ENCODE measurements around the gene PARP12. TPM values are rescaled to one million over a fixed set of nuclear protein-coding genes. Genes with fewer than 3 reads are reported as not detected.

PARP12 gene
- total and polyA plus RNA-seq, 9 of the 15 experiments (the other 6 are each of a cell fraction or from before 2014, with no cell fraction given) = 4.6 to 40.4 (median 23.5) TPM

DNA sequence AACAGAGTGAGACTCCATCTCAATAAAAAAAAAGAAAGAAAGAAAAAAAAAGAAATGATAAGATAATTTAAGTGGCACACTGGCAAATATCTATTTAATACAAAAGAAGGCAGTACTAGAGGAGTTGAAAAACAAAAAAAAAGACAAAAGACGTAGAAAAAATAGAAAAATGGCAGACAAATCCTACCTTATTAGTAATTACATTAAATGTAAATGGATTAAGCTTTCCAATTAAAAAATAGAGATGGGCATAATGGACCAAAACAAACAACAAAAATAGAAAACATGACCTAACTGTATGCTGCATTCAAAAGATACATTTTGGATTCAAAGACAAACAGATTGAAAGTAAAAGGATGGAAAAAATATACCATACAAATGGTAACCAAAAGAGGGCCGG lies 5.3 kb upstream of the PARP12 start:
- no peak for TF ChIP-seq GABPA (tag; conservative IDR thresholded peaks at IDR 0.05; ENCODE audit: low read depth)
- TF ChIP-seq BCOR (IDR thresholded peaks at IDR 0.05) = peak; percentile 18; the same call in 1 of the 2 replicates
- peak; percentile 97 for TF ChIP-seq ZNF507 (tag; conservative IDR thresholded peaks at IDR 0.05)
- TF ChIP-seq, protein P1, sequence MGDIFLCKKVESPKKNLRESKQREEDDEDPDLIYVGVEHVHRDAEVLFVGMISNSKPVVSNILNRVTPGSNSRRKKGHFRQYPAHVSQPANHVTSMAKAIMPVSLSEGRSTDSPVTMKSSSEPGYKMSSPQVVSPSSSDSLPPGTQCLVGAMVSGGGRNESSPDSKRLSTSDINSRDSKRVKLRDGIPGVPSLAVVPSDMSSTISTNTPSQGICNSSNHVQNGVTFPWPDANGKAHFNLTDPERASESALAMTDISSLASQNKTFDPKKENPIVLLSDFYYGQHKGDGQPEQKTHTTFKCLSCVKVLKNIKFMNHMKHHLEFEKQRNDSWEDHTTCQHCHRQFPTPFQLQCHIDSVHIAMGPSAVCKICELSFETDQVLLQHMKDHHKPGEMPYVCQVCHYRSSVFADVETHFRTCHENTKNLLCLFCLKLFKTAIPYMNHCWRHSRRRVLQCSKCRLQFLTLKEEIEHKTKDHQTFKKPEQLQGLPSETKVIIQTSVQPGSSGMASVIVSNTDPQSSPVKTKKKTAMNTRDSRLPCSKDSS (IDR thresholded peaks at IDR 0.05; ENCODE audit: low read depth, partially characterized antibody) = peak; percentile 22
- Histone ChIP-seq H3K9ac (ENCODE audit: insufficient read depth in 1 of 2, low read depth in 2 of 2, low read length in 2 of 2) (no peak overlapping the region), H3K27ac (ENCODE audit: extremely low read depth, low read depth, low read length) (no peak overlapping the region), H3K79me2 (ENCODE audit: control insufficient read depth, insufficient read depth, low read length) (no peaks in the 10 kb centered on the region), H3K4me1 (replicated peaks in 1 of 2; ENCODE audit: control insufficient read depth in 2 of 2, insufficient read depth in 2 of 2, low read length in 2 of 2) (peaks cover 0 to 3% of the 10 kb centered on the region in 2 experiments; a peak in 2 of 5 replicates), H4K20me1 (replicated peaks; ENCODE audit: control insufficient read depth, insufficient read depth, low read length) (no peaks in the 10 kb centered on the region), H2AFZ (ENCODE audit: low read depth, low read length) (no peak overlapping the region), H3K36me3 (ENCODE audit: control insufficient read depth, insufficient read depth, low read length) (no peaks in the 10 kb centered on the region), H3K9me3 (replicated peaks; ENCODE audit: control insufficient read depth, insufficient read depth, low read depth, low read length) (peaks cover 11% of the 10 kb centered on the region; the same call in 1 of the 2 replicates), H3K27me3 (ENCODE audit: control insufficient read depth in 2 of 2, insufficient read depth in 2 of 2, low read length in 2 of 2) (peaks cover 0 to 7% of the 10 kb centered on the region in 2 experiments; a peak in 1 of 5 replicates), H3K4me2 (ENCODE audit: insufficient read depth, low read length) (no peak overlapping the region), H3K4me3 (no peak overlapping the region), H3K9me1 (ENCODE audit: control insufficient read depth, insufficient read depth, low read length) (no peaks in the 10 kb centered on the region)
- DNase-seq (ENCODE audit: extremely low read depth in 1 of 4, low spot score in 3 of 4) (no peak), FAIRE-seq (no peak), ATAC-seq (no peak)
- ChIA-PET CTCF (ENCODE audit: low intra/inter-chr PET ratio) (no interaction called here), POLR2A (no interaction called here)
- in situ Hi-C loops (cut with MboI) (no loop called here), intact Hi-C loops (cut with micrococcal nuclease) (no loop called here)
- WGBS (ENCODE audit: insufficient coverage, low coverage, missing lambda C conversion rate) = 36% methylated on average over 2 of the region's 2 CpGs
- BruUV-seq (replicated peaks) = no TSS peak

DNA sequence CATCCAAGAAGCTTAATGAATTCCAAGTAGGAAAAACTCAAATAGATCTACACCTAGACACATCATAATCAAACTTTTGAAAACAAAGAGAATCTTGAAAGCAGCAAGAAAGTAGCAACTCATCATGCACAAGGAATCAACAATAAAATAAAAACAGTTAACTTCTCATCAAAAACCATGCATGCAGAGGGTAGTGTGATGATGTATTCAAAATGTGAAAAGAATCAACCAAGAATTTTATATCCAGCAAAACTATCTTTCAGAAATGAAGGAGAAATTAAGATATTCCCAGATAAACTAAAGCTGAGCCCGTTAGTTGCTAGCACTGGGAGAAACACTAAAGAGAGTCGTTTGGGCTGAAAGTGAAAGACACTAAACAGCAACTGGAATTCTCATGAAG lies 4.3 kb upstream of the PARP12 start:
- Histone ChIP-seq H3K9me3 (replicated peaks; ENCODE audit: control insufficient read depth, insufficient read depth, low read depth, low read length) (peaks cover 11% of the 10 kb centered on the region; the same call in 1 of the 2 replicates), H3K27ac (ENCODE audit: extremely low read depth, low read depth, low read length) (no peak overlapping the region), H3K27me3 (ENCODE audit: control insufficient read depth in 2 of 2, insufficient read depth in 2 of 2, low read length in 2 of 2) (peaks cover 0 to 3% of the 10 kb centered on the region in 2 experiments; a peak in 1 of 5 replicates), H3K4me2 (ENCODE audit: insufficient read depth, low read length) (no peak overlapping the region), H3K9ac (ENCODE audit: insufficient read depth in 1 of 2, low read depth in 2 of 2, low read length in 2 of 2) (no peak overlapping the region), H3K79me2 (ENCODE audit: control insufficient read depth, insufficient read depth, low read length) (peaks cover 7% of the 10 kb centered on the region; the same call in 2 of the 3 replicates), H2AFZ (ENCODE audit: low read depth, low read length) (no peak overlapping the region), H3K9me1 (ENCODE audit: control insufficient read depth, insufficient read depth, low read length) (no peaks in the 10 kb centered on the region), H4K20me1 (replicated peaks; ENCODE audit: control insufficient read depth, insufficient read depth, low read length) (no peaks in the 10 kb centered on the region), H3K4me1 (replicated peaks in 1 of 2; ENCODE audit: control insufficient read depth in 2 of 2, insufficient read depth in 2 of 2, low read length in 2 of 2) (peaks cover 0 to 13% of the 10 kb centered on the region in 2 experiments; a peak in 2 of 5 replicates), H3K36me3 (ENCODE audit: control insufficient read depth, insufficient read depth, low read length) (no peaks in the 10 kb centered on the region), H3K4me3 (no peak overlapping the region)
- CTCF ChIA-PET (ENCODE audit: low intra/inter-chr PET ratio) = no interaction called here
- no TSS peak for BruUV-seq (replicated peaks)
- in situ Hi-C loops (cut with MboI) (no loop called here), intact Hi-C loops (cut with micrococcal nuclease) (no loop called here)
- DNase-seq (ENCODE audit: extremely low read depth in 1 of 4, low spot score in 3 of 4) (no peak), FAIRE-seq (no peak), ATAC-seq (no peak)
- POLR2A ChIA-PET = no interaction called here
- 18% methylated on average over 2 of the region's 2 CpGs for WGBS (ENCODE audit: insufficient coverage, low coverage, missing lambda C conversion rate)
- TF ChIP-seq CBX3 (IDR thresholded peaks at IDR 0.05; ENCODE audit: borderline replicate concordance in 1 of 2, low read length in 2 of 2) (0 out of 3 replicates have a peak, but pooled peaks of 1 of the 2 experiments have one; percentile 45), HOXB6 (CRISPR knock-in tag; IDR thresholded peaks at IDR 0.05; ENCODE audit: borderline replicate concordance) (no peak), PCBP2 (IDR thresholded peaks at IDR 0.05; ENCODE audit: low read depth, low read length, poor library complexity, severe bottlenecking) (no peak), PTRF (tag; IDR thresholded peaks at IDR 0.05) (no peak), TRIM28 (IDR thresholded peaks at IDR 0.05) (peak; percentile 84), STAT5A (IDR thresholded peaks at IDR 0.05; ENCODE audit: borderline replicate concordance, low read length) (no peak), NR1H2 (CRISPR knock-in tag; IDR thresholded peaks at IDR 0.05) (no peak), MXI1 (IDR thresholded peaks at IDR 0.05; ENCODE audit: low read depth, low read length) (no peak), SETDB1 (IDR thresholded peaks at IDR 0.05; ENCODE audit: low read length) (no peak), ZFP1 (CRISPR knock-in tag; IDR thresholded peaks at IDR 0.05) (peak; percentile 92), ZNF77 (CRISPR knock-in tag; IDR thresholded peaks at IDR 0.05) (no peak)
- TF ChIP-seq, protein P2, sequence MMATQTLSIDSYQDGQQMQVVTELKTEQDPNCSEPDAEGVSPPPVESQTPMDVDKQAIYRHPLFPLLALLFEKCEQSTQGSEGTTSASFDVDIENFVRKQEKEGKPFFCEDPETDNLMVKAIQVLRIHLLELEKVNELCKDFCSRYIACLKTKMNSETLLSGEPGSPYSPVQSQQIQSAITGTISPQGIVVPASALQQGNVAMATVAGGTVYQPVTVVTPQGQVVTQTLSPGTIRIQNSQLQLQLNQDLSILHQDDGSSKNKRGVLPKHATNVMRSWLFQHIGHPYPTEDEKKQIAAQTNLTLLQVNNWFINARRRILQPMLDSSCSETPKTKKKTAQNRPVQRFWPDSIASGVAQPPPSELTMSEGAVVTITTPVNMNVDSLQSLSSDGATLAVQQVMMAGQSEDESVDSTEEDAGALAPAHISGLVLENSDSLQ (IDR thresholded peaks at IDR 0.05) = no peak

Measured in K562 (cell line).